GM23248 (cell line): ENCODE results near the gene SELENOS.

Experiments
- EZH2 ChIP-seq: fragments of 200-600 bp; sonication (generic); IDR thresholded peaks from 2 replicates; pipeline ENCODE4 v1.6.1; 2018; ENCODE audit warnings: antibody characterized with exemption, mild to moderate bottlenecking; ENCODE audit not compliant: insufficient read depth, poor library complexity, severe bottlenecking
- EZH2phosphoT487 ChIP-seq: fragments of 200-600 bp; sonication (generic); IDR thresholded peaks from 2 replicates; pipeline ENCODE4 v1.6.1; 2018; ENCODE audit warnings: antibody characterized with exemption, moderate library complexity, mild to moderate bottlenecking, low read depth; ENCODE audit not compliant: insufficient read depth

GRCh38 chr15:101288905-101289513, 11.7 kb upstream of the SELENOS start:
- TF ChIP-seq EZH2 (no peak), EZH2phosphoT487 (no peak)
